ENCODE results near the gene SDK1. TPM values are rescaled to one million over a fixed set of nuclear protein-coding genes. Genes with fewer than 3 reads are reported as not detected.

The SDK1 gene
- total RNA-seq, 2 donors from 2014 or later: 19.8 to 32.4 TPM

GRCh38 chr7:3641582-3641981, 340.5 kb downstream of the SDK1 start:
- ATAC-seq (no peak), DNase-seq (no peak)
- no peak overlapping the region for H3K4me3 ChIP-seq
- H3K4me1 ChIP-seq: peaks cover 6% of the 10 kb centered on the region
- H3K9me3 ChIP-seq: no peaks in the 10 kb centered on the region
- no peaks in the 10 kb centered on the region for H3K27me3 ChIP-seq
- WGBS, 2 donors: 91 to 93% methylated on average over 14 of the region's 14 CpGs
- no peaks in the 10 kb centered on the region for H3K36me3 ChIP-seq (replicated peaks in 1 of 2; ENCODE audit: insufficient read depth in 1 of 2, low read depth in 2 of 2)
- no peak overlapping the region for H3K27ac ChIP-seq
- TF ChIP-seq POLR2A (IDR thresholded peaks at IDR 0.05) (no peak), CTCF (IDR thresholded peaks at IDR 0.05) (no peak)
- intact Hi-C loops (cut with DNase I): no loop called here

- 79 to 91% methylated on average over 4 of the region's 4 CpGs for whole genome bisulfite sequencing, 2 donors
- Histone ChIP-seq H3K4me3 (no peak overlapping the region), H3K4me1 (peaks cover 6% of the 10 kb centered on the region), H3K27me3 (no peaks in the 10 kb centered on the region), H3K9me3 (no peaks in the 10 kb centered on the region), H3K36me3 (replicated peaks in 1 of 2; ENCODE audit: insufficient read depth in 1 of 2, low read depth in 2 of 2) (no peaks in the 10 kb centered on the region), H3K27ac (no peak overlapping the region)
- intact Hi-C loops (cut with DNase I): no loop called here
- TF ChIP-seq CTCF (IDR thresholded peaks at IDR 0.05) (no peak), POLR2A (IDR thresholded peaks at IDR 0.05) (no peak)
- no peak for ATAC-seq
- DNase-seq: no peak
These were observed 342.0 kb downstream of the SDK1 start for GRCh38 chr7:3643091-3643490.

- WGBS, 2 donors: 95 to 98% methylated on average over 2 of the region's 2 CpGs
- no peaks in the 10 kb centered on the region for H3K27me3 ChIP-seq
- no peak for TF ChIP-seq CTCF (IDR thresholded peaks at IDR 0.05)
- TF ChIP-seq POLR2A (IDR thresholded peaks at IDR 0.05): no peak
- H3K9me3 ChIP-seq: no peaks in the 10 kb centered on the region
- intact Hi-C loops (cut with DNase I): no loop called here
- DNase-seq (no peak), ATAC-seq (no peak)
- no peaks in the 10 kb centered on the region for H3K36me3 ChIP-seq (replicated peaks in 1 of 2; ENCODE audit: insufficient read depth in 1 of 2, low read depth in 2 of 2)
- no peak overlapping the region for H3K27ac ChIP-seq
- H3K4me1 ChIP-seq: no peaks in the 10 kb centered on the region
- no peak overlapping the region for H3K4me3 ChIP-seq
These were observed 347.2 kb downstream of the SDK1 start for GRCh38 chr7:3648276-3648675.

- Histone ChIP-seq H3K27me3 (no peaks in the 10 kb centered on the region), H3K27ac (no peak overlapping the region), H3K4me3 (no peak overlapping the region), H3K9me3 (no peaks in the 10 kb centered on the region), H3K36me3 (replicated peaks in 1 of 2; ENCODE audit: insufficient read depth in 1 of 2, low read depth in 2 of 2) (no peaks in the 10 kb centered on the region), H3K4me1 (no peaks in the 10 kb centered on the region)
- ATAC-seq (no peak), DNase-seq (peak in 1 of 4 donors; percentile 25)
- TF ChIP-seq CTCF (IDR thresholded peaks at IDR 0.05) (peak in 1 of 7 experiments; percentile 28), POLR2A (IDR thresholded peaks at IDR 0.05) (no peak)
- intact Hi-C loops (cut with DNase I): no loop called here
- WGBS, 2 donors: 93 to 97% methylated on average over 2 of the region's 2 CpGs
These were observed 348.2 kb downstream of the SDK1 start for GRCh38 chr7:3649250-3649649.

GRCh38 chr7:3649678-3650440, 348.8 kb downstream of the SDK1 start:
- WGBS, 2 donors: 86 to 90% methylated on average over 10 of the region's 10 CpGs
- no peak overlapping the region for H3K4me3 ChIP-seq
- ATAC-seq: no peak
- no peaks in the 10 kb centered on the region for H3K36me3 ChIP-seq (replicated peaks in 1 of 2; ENCODE audit: insufficient read depth in 1 of 2, low read depth in 2 of 2)
- intact Hi-C loops (cut with DNase I): no loop called here
- no peaks in the 10 kb centered on the region for H3K4me1 ChIP-seq
- H3K27ac ChIP-seq: no peak overlapping the region
- DNase-seq: no peak
- no peaks in the 10 kb centered on the region for H3K27me3 ChIP-seq
- TF ChIP-seq POLR2A (IDR thresholded peaks at IDR 0.05): no peak
- no peak for TF ChIP-seq CTCF (IDR thresholded peaks at IDR 0.05)
- no peaks in the 10 kb centered on the region for H3K9me3 ChIP-seq

Measured in body of pancreas (tissue), 4 donors.